HG03095 (cell line): ENCODE measurements around the gene KIN.
"Not testable (repeated sequence)": the region's sequence is repeated elsewhere in the genome, so short reads cannot be mapped to it uniquely, and the experiment has no call there.

Source experiments
- ATAC-seq: cut with Tn5 transposase; IDR thresholded peaks from one replicate; pipeline ENCODE4 v1.9.1; 2021; ENCODE audit warnings: moderate library complexity; ENCODE audit not compliant: unreplicated experiment

The KIN gene, protein sequence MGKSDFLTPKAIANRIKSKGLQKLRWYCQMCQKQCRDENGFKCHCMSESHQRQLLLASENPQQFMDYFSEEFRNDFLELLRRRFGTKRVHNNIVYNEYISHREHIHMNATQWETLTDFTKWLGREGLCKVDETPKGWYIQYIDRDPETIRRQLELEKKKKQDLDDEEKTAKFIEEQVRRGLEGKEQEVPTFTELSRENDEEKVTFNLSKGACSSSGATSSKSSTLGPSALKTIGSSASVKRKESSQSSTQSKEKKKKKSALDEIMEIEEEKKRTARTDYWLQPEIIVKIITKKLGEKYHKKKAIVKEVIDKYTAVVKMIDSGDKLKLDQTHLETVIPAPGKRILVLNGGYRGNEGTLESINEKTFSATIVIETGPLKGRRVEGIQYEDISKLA

GRCh38 chr10:7787857-7788638, at the start of gene KIN, which contains the start of gene ATP5F1C:
TSS of gene KIN (minus strand) at chr10:7787993. CDS start at chr10:7787933, 60 bp downstream.
TSS of gene ATP5F1C (plus strand) at chr10:7788177. CDS start at chr10:7788208, 31 bp downstream.
- ATAC-seq, result peak; percentile 97

- no peak for ATAC-seq
Observed at GRCh38 chr10:7836571-7836970, 48.8 kb upstream of the KIN start.

DNA sequence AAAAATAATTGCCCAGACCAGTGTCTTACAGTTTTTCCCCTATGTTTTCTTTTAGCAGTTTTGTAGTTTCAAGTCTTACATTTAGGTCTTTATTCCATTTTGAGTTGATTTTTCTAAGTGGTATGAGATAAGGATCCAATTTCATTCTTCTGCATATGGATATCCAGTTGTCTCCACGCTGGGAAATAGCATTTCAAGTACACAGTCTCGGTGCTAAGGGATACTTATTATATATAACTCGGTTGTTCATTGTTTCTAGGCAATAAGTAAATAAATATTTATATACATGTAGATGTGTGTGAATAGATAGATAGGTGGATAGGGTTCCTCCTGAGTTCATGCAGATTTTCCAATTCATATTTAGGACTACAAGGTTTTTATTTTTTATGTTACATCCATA, 46.5 kb upstream of the KIN start:
- ATAC-seq, result no peak

GRCh38 chr10:7833210-7833609, 45.4 kb upstream of the KIN start:
- no peak for ATAC-seq

DNA sequence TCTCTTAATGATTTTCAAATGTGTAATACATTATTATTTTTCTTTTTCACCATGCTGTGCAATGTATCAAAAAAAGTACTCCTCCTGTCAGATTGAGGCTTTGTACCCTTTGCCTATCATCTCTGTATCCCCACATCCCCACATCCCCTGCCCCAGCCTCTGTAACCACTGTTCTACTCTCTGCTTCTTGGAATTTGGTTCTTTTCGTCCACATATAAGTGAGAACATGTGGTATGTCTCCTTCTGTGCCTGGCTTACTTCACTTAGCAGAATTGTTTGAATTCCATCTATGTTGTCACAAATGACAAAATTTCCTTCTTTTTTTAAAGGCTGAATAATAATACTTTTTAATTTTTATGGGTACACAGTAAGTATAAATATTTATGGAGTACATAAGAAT, 44.3 kb upstream of the KIN start:
- ATAC-seq, result no peak

DNA sequence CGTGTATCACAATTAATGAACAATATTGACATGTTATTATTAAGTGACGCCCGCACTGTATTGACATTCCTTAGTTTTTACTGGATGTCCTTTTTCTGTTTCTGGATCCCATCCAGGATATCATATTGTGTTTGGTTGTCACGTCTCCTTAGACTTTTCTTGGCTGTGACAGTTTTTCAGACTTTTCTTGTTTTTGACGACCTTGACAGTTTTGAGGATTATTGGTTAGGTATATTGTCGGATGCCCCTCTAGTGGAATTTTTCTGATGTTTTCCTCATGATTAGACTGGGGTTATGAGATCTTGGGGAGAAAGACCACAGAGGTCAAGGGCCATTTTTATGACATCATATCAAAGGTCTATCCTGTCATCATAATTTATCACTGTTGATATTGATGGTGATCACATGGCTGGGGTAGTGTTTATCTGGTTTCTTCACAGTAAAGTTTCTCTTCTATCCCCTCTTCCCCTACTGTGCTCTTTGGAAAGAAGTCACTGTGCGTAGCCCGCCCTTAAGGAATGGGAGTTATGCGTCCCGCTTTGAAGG, 41.6 kb upstream of the KIN start:
- no peak for ATAC-seq

- no peak for ATAC-seq
Observed at GRCh38 chr10:7826971-7827370, 39.2 kb upstream of the KIN start.

- no peak for ATAC-seq
Observed at GRCh38 chr10:7824251-7824650, 36.5 kb upstream of the KIN start.

DNA sequence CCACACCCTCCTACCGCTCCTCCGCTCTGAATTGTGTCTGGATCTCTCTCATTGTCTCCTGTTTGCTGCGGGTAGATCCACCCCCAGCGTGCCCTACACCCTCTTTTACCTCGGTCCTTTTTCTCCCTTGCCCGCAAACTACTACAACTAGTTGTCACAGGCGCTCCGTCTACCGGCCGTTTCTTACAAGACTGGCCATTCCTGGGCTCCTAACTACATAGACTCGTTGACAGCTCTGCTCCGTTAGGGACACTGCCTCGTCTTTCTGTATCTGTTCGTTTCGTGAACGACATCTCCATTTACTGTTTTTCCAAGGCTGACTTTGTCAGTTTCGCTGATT, 31.3 kb upstream of the KIN start:
- peak; percentile 57 for ATAC-seq

DNA sequence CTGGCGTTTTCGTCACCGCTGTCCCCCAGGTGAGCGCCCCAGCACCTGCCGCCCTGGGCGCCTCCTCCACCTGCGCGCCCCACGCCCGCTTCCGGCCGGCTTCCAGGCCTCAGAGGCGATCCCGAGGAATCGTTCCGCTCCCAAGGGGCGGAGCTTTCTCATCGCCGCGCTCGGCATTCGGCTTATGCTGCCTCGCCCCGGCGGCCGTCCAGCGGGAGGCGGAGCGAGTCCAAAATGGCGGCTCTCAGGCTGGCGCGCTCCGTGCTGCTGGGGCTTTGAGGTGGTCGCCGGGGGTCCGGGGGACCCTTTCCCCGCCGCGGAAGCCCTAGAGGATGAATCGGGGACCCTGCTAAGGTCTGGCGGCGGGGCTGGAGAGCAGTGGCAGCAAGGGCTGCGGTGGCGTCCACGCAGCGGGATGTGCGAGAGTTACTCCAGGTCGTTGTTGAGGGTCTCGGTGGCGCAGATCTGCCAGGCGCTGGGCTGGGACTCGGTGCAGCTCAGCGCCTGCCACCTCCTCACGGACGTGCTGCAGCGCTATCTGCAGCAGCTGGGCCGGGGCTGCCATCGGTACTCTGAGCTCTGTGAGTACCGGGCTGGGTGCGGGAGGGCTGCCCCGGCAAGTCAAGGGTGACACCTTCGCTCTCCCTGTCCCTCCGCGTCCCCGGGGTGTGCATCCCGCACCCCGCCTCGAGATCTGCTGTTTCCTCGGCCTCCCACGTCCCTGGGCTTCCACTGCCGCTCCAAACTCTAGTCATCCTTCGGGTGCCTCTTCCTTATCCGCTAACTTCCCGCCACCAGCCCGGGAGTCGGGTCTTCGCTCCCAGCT, 30.7 kb upstream of the KIN start, which contains the start of gene TAF3:
Gene TAF3 (plus strand): TSS at position 211 of the 826 bp plus-strand sequence. CDS start 205 bp downstream, at position 416.
- ATAC-seq, result peak; percentile 85

- no peak for ATAC-seq
Observed at GRCh38 chr10:7817984-7818294, 30.1 kb upstream of the KIN start.

DNA sequence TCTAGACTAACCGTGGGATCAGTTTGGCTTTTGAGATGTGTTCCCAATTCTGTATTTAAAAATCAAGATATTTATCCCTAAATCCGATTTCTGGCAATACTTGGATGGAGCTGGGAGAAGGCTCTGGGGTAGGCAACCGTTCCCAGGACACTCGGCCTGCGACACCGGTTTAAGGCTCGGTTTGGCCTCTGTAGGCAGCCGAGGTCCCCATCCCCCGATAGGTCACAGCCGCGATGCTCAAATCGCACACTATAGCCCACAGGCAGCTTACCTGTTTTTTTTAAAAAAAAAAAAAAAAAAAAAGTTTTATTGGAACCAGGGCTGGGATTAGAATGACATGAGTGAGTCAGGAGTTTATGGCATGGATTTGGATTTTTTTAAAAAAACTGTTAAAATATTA, 29.8 kb upstream of the KIN start:
- ATAC-seq, result no peak

- no peak for ATAC-seq
Observed at GRCh38 chr10:7813481-7813880, 25.7 kb upstream of the KIN start.

- ATAC-seq, result not testable (repeated sequence)
Observed at GRCh38 chr10:7811743-7812142, 23.9 kb upstream of the KIN start.

DNA sequence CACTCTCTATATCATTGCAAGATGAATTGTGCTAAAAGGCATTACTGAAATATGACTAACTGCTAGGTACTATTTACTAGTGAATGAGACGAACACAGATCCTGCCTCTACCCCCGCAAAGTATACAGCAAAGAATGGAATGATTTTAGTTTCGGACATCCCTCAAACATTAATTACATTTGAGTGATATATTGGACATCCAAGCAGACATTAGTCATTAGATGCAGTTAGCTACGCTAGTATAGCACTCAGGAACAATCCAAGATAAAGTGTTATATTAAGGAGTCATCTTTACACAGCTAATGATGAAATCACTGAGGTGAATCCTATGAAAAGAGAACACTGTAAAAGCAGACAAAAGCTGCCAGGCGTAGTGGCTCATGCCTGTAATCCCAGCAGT, 23.2 kb upstream of the KIN start:
- ATAC-seq, result no peak

DNA sequence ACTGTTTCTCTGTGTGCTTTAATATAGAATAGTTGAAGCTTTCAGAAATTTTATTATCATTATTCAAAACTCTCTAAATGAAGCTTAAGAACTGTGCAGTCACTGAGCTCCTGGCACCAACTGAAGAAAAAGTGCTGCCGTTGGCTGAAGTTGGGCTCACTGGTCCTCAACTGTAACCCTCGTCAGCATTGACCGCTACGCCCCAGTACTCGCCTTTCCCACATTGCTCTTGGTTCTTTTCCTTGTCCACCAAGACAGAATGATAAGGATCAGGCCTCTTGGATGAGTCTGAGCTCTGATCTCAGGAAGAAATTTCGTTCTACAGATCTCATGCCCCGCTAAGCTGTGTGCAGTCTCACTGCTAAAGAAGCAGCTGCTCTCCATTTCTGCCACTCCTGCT, 22.6 kb upstream of the KIN start:
- ATAC-seq, result no peak

DNA sequence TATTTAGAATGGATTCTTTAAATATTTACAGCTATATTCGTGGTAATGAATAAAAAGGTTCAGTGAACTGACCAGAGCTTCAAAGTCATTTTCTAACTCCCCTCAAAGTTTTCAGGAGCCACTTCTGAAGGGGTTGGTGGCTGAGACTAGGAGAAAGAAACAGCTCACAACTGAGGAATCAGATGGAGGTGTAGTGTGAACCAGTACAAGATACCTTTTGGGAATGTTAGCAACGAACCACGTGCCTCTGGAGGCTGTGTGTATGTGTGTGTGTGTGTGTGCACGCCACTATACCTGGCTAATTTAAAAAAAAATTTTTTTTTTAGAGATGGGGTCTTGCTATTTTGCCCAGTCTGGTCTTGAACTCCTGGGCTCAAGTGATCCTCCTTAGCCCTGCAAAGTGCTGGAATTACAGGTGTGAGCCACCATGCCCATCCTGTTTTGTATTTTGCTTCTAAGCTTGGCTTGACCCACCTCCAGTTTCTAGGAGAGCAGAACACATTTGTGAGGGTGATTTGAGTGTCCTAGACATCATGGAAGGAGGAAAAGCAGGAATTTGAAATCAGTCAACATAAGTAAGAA, 21.0 kb upstream of the KIN start:
- ATAC-seq, result no peak

DNA sequence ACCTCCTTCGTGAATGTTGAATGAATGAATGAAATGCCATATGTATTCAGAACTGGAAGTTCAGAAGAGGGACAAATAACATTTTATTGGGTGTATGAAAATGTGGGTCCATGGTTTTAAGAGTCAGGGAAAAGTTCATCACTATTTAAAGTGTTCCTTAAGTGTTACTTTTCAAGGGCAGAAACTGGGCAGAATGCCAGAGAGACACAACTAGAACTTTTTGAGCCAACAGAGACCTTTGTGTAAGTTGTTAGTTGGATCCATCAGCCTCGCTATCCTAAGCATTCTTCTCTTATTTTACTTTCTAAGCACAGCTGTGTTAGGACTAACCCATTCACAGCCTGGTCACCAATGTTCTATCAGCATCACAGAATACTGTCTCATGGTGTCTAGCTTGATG, 16.9 kb upstream of the KIN start:
- no peak for ATAC-seq

- ATAC-seq, result no peak
Observed at GRCh38 chr10:7804216-7804615, 16.4 kb upstream of the KIN start.

GRCh38 chr10:7802606-7803005, 14.8 kb upstream of the KIN start:
- ATAC-seq, result no peak

DNA sequence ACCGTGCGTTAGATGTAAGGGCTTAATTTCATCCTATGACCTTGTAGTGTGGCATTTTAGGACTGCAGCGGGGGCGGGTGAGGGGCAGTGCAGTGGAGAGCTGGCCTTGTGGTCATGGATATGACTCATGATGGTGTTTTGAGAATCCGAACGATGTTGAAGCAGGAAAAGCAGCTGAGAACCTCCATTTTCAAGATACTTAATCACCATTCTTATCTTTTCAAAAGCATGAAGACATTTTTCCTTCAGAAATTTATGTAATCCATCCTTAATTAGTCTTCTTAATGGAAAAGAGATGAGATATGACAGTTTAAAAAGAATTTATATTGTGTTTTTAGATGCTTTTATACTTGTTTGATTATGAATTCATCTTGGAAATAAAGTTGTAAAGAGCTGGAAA, 9.8 kb upstream of the KIN start:
- no peak for ATAC-seq
